OCI-LY3 (cell line): ENCODE measurements around the gene HERC4.

Source experiments
- H2AFZ ChIP-seq: fragments of 200-600, 300-600 bp; shearing (Covaris generic); 2 replicates; pipeline ENCODE4 v1.6.0; 2014; ENCODE audit warnings: antibody characterized with exemption, low read depth, low read length
- H3K27ac ChIP-seq: fragments of 200-600, 300-600 bp; sonication (generic); 2 replicates; pipeline ENCODE4 v1.5.1; 2014; ENCODE audit warnings: mild to moderate bottlenecking, low read length, moderate library complexity, mixed read lengths
- H3K27me3 ChIP-seq: fragments of 200-600, 300-600 bp; sonication (generic); 2 replicates; pipeline ENCODE4 v1.6.1; 2014; ENCODE audit warnings: low read depth, low read length, mixed read lengths
- H3K36me3 ChIP-seq: fragments of 200-600, 300-600 bp; sonication (generic); replicated peaks from 2 replicates; pipeline ENCODE3; 2014; ENCODE audit warnings: low read depth, low read length, mixed read lengths
- H3K4me1 ChIP-seq: fragments of 300-600, 200-600 bp; sonication (generic); 2 replicates; pipeline ENCODE4 v1.6.1; 2014; ENCODE audit warnings: low read length, mixed read lengths
- H3K4me2 ChIP-seq: fragments of 200-600, 300-600 bp; sonication (generic); 2 replicates; pipeline ENCODE4 v1.6.1; 2014; ENCODE audit warnings: low read length, mixed read lengths
- H3K4me3 ChIP-seq: fragments of 300-600, 200-600 bp; sonication (generic); 2 replicates; pipeline ENCODE4 v1.5.1; 2014; ENCODE audit warnings: antibody characterized with exemption, mild to moderate bottlenecking, low read length, moderate library complexity
- H3K79me2 ChIP-seq: fragments of 300-600, 200-600 bp; shearing (Covaris generic); 2 replicates; pipeline ENCODE4 v1.6.1; 2014; ENCODE audit warnings: mild to moderate bottlenecking, low read length, mixed read lengths
- H3K9ac ChIP-seq: fragments of 300-600, 200-600 bp; shearing (Covaris generic); 2 replicates; pipeline ENCODE4 v1.6.0; 2014; ENCODE audit warnings: mild to moderate bottlenecking, low read length, moderate library complexity
- H3K9me3 ChIP-seq: fragments of 200-600, 300-600 bp; shearing (Covaris generic); 2 replicates; pipeline ENCODE4 v1.6.1; 2014; ENCODE audit warnings: low read length, mixed read lengths; ENCODE audit not compliant: insufficient read depth
- H4K20me1 ChIP-seq: fragments of 200-600, 300-600 bp; sonication (generic); 2 replicates; pipeline ENCODE4 v1.6.1; 2016; ENCODE audit warnings: low read length, mixed read lengths; ENCODE audit not compliant: insufficient read depth
- CTCF ChIP-seq: fragments of 200-600, 300-600 bp; sonication (generic); IDR thresholded peaks from 2 replicates; pipeline ENCODE4 v1.5.1; 2014; ENCODE audit warnings: antibody characterized with exemption, low read length, low read depth
- EZH2phosphoT487 ChIP-seq: fragments of 200-600 bp; shearing (Covaris generic); IDR thresholded peaks from 2 replicates; pipeline ENCODE4 v1.6.1; 2018; ENCODE audit warnings: antibody characterized with exemption, mixed run types, low read depth

HERC4 gene

DNA sequence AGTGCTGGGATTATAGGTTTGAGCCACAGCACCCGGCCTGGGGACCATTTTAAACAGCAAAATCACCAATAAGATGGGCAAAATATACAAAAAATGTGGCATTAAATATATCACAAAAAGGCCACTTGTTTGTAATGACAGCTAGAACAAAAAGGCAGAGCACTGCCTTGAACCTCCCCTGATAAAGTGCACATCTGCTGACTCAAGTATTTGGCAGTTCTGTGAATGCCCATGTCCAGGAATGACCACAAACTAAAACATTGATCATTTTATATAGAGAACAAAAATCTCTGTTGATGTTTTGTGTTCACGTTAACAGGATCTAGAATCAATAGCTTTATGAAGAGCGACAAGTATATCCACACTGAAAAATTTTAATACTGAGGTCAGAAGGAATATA, 21.5 kb downstream of the HERC4 start:
- H3K4me1 ChIP-seq: no peaks in the 10 kb centered on the region
- no peak for TF ChIP-seq EZH2phosphoT487
- TF ChIP-seq CTCF: no peak
- no peak overlapping the region for H2AFZ ChIP-seq
- H3K79me2 ChIP-seq: no peaks in the 10 kb centered on the region
- no peaks in the 10 kb centered on the region for H4K20me1 ChIP-seq
- H3K27ac ChIP-seq: no peak overlapping the region
- no peaks in the 10 kb centered on the region for H3K27me3 ChIP-seq
- no peak overlapping the region for H3K4me2 ChIP-seq
- H3K9me3 ChIP-seq: no peaks in the 10 kb centered on the region
- H3K4me3 ChIP-seq: no peak overlapping the region
- H3K9ac ChIP-seq: no peak overlapping the region
- no peaks in the 10 kb centered on the region for H3K36me3 ChIP-seq

GRCh38 chr10:68052463-68052862, 22.6 kb downstream of the HERC4 start:
- no peak overlapping the region for H3K9ac ChIP-seq
- H3K27me3 ChIP-seq: no peaks in the 10 kb centered on the region
- no peaks in the 10 kb centered on the region for H3K36me3 ChIP-seq
- no peak overlapping the region for H2AFZ ChIP-seq
- H3K4me1 ChIP-seq: no peaks in the 10 kb centered on the region
- no peaks in the 10 kb centered on the region for H3K79me2 ChIP-seq
- no peak overlapping the region for H3K27ac ChIP-seq
- no peaks in the 10 kb centered on the region for H4K20me1 ChIP-seq
- TF ChIP-seq EZH2phosphoT487 (no peak), CTCF (no peak)
- no peaks in the 10 kb centered on the region for H3K9me3 ChIP-seq
- H3K4me3 ChIP-seq: no peak overlapping the region
- H3K4me2 ChIP-seq: no peak overlapping the region

- H3K9me3 ChIP-seq: no peaks in the 10 kb centered on the region
- no peaks in the 10 kb centered on the region for H4K20me1 ChIP-seq
- no peaks in the 10 kb centered on the region for H3K27me3 ChIP-seq
- H3K27ac ChIP-seq: no peak overlapping the region
- no peak overlapping the region for H2AFZ ChIP-seq
- H3K4me1 ChIP-seq: peaks cover 4% of the 10 kb centered on the region; the same call in 1 of the 2 replicates
- TF ChIP-seq EZH2phosphoT487: no peak
- no peak for TF ChIP-seq CTCF
- no peaks in the 10 kb centered on the region for H3K79me2 ChIP-seq
- no peak overlapping the region for H3K9ac ChIP-seq
- H3K4me2 ChIP-seq: no peak overlapping the region
- H3K36me3 ChIP-seq: no peaks in the 10 kb centered on the region
- no peak overlapping the region for H3K4me3 ChIP-seq
Measured at GRCh38 chr10:68049289-68050078, 25.6 kb downstream of the HERC4 start.

- H3K27me3 ChIP-seq: no peaks in the 10 kb centered on the region
- H3K27ac ChIP-seq: no peak overlapping the region
Measured at GRCh38 chr10:68047554-68048327, 27.3 kb downstream of the HERC4 start.

More at GRCh38 chr10:68047554-68048327, 27.3 kb downstream of the HERC4 start:
- Histone ChIP-seq H3K9ac (no peak overlapping the region), H4K20me1 (no peaks in the 10 kb centered on the region), H2AFZ (no peak overlapping the region), H3K9me3 (no peaks in the 10 kb centered on the region), H3K4me2 (no peak overlapping the region), H3K36me3 (no peaks in the 10 kb centered on the region), H3K79me2 (no peaks in the 10 kb centered on the region), H3K4me1 (peaks cover 10% of the 10 kb centered on the region), H3K4me3 (no peak overlapping the region)
- TF ChIP-seq CTCF (no peak), EZH2phosphoT487 (no peak)
